Measurements from ENCODE around the gene ANXA10.

The ANXA10 gene

GRCh38 chr4:168092176-168092712 is at the start of gene ANXA10:
Gene ANXA10 (plus strand): TSS chr4:168092537. CDS start chr4:168092701, 164 bp downstream.
- Histone ChIP-seq H3K4me3 (no peak within 1 kb of the TSS), H3K27me3 (ENCODE audit: low read depth) (no peaks in the 10 kb centered on the region), H3K4me1 (no peaks in the 10 kb centered on the region), H3K36me3 (replicated peaks) (no peaks in the 10 kb centered on the region), H3K9me3 (no peaks in the 10 kb centered on the region)
- no peak for DNase-seq (ENCODE audit: low spot score in 2 of 2)
- in situ Hi-C loops (cut with MboI; ENCODE audit: low sequenced_read_pairs), result no loop called here

GRCh38 chr4:168045354-168045753 is 47.0 kb upstream of the ANXA10 start:
- Histone ChIP-seq H3K36me3 (replicated peaks) (no peaks in the 10 kb centered on the region), H3K9me3 (peaks cover 3% of the 10 kb centered on the region; the same call in 1 of the 2 replicates), H3K27me3 (ENCODE audit: low read depth) (no peaks in the 10 kb centered on the region), H3K4me3 (no peak overlapping the region), H3K4me1 (no peaks in the 10 kb centered on the region)
- in situ Hi-C loops (cut with MboI; ENCODE audit: low sequenced_read_pairs), result no loop called here
- no peak for DNase-seq (ENCODE audit: low spot score in 2 of 2)

GRCh38 chr4:168050002-168050401 is 42.3 kb upstream of the ANXA10 start:
- H3K36me3 ChIP-seq (replicated peaks), result no peaks in the 10 kb centered on the region
- H3K4me3 ChIP-seq, result no peak overlapping the region
- in situ Hi-C loops (cut with MboI; ENCODE audit: low sequenced_read_pairs), result no loop called here
- DNase-seq (ENCODE audit: low spot score in 2 of 2), result no peak
- no peaks in the 10 kb centered on the region for H3K27me3 ChIP-seq (ENCODE audit: low read depth)
- H3K4me1 ChIP-seq, result no peaks in the 10 kb centered on the region
- peaks cover 3% of the 10 kb centered on the region; the same call in 1 of the 2 replicates for H3K9me3 ChIP-seq

- H3K4me3 ChIP-seq, result no peak overlapping the region
- in situ Hi-C loops (cut with MboI; ENCODE audit: low sequenced_read_pairs), result no loop called here
- no peak for DNase-seq (ENCODE audit: low spot score in 2 of 2)
These were observed 40.8 kb upstream of the ANXA10 start for GRCh38 chr4:168051526-168051925.

GRCh38 chr4:168057412-168057811 is 34.9 kb upstream of the ANXA10 start:
- H3K27me3 ChIP-seq (ENCODE audit: low read depth), result no peaks in the 10 kb centered on the region
- H3K4me1 ChIP-seq, result no peaks in the 10 kb centered on the region
- no peak for DNase-seq (ENCODE audit: low spot score in 2 of 2)
- H3K4me3 ChIP-seq, result no peak overlapping the region
- no peaks in the 10 kb centered on the region for H3K9me3 ChIP-seq
- in situ Hi-C loops (cut with MboI; ENCODE audit: low sequenced_read_pairs), result no loop called here
- no peaks in the 10 kb centered on the region for H3K36me3 ChIP-seq (replicated peaks)

More at GRCh38 chr4:168051526-168051925, 40.8 kb upstream of the ANXA10 start:
- no peaks in the 10 kb centered on the region for H3K4me1 ChIP-seq
- H3K9me3 ChIP-seq, result peaks cover 3% of the 10 kb centered on the region; the same call in 1 of the 2 replicates
- H3K36me3 ChIP-seq (replicated peaks), result no peaks in the 10 kb centered on the region
- no peaks in the 10 kb centered on the region for H3K27me3 ChIP-seq (ENCODE audit: low read depth)

GRCh38 chr4:168059251-168059650 is 33.1 kb upstream of the ANXA10 start:
- in situ Hi-C loops (cut with MboI; ENCODE audit: low sequenced_read_pairs), result no loop called here
- no peak overlapping the region for H3K4me3 ChIP-seq
- H3K36me3 ChIP-seq (replicated peaks), result no peaks in the 10 kb centered on the region
- no peaks in the 10 kb centered on the region for H3K9me3 ChIP-seq
- no peaks in the 10 kb centered on the region for H3K27me3 ChIP-seq (ENCODE audit: low read depth)
- no peaks in the 10 kb centered on the region for H3K4me1 ChIP-seq
- DNase-seq (ENCODE audit: low spot score in 2 of 2), result no peak

- in situ Hi-C loops (cut with MboI; ENCODE audit: low sequenced_read_pairs), result no loop called here
- no peak for DNase-seq (ENCODE audit: low spot score in 2 of 2)
- H3K27me3 ChIP-seq (ENCODE audit: low read depth), result no peaks in the 10 kb centered on the region
- no peaks in the 10 kb centered on the region for H3K4me1 ChIP-seq
- H3K4me3 ChIP-seq, result no peak overlapping the region
- no peaks in the 10 kb centered on the region for H3K36me3 ChIP-seq (replicated peaks)
- no peaks in the 10 kb centered on the region for H3K9me3 ChIP-seq
These were observed 29.3 kb upstream of the ANXA10 start for GRCh38 chr4:168063031-168063430.

- Histone ChIP-seq H3K27me3 (ENCODE audit: low read depth) (no peaks in the 10 kb centered on the region), H3K4me3 (no peak overlapping the region), H3K4me1 (no peaks in the 10 kb centered on the region), H3K9me3 (no peaks in the 10 kb centered on the region), H3K36me3 (replicated peaks) (no peaks in the 10 kb centered on the region)
- in situ Hi-C loops (cut with MboI; ENCODE audit: low sequenced_read_pairs), result no loop called here
- no peak for DNase-seq (ENCODE audit: low spot score in 2 of 2)
These were observed 21.4 kb upstream of the ANXA10 start for GRCh38 chr4:168070903-168071302.

GRCh38 chr4:168071304-168071703 is 21.0 kb upstream of the ANXA10 start:
- Histone ChIP-seq H3K36me3 (replicated peaks) (no peaks in the 10 kb centered on the region), H3K4me1 (no peaks in the 10 kb centered on the region), H3K27me3 (ENCODE audit: low read depth) (no peaks in the 10 kb centered on the region), H3K4me3 (no peak overlapping the region), H3K9me3 (no peaks in the 10 kb centered on the region)
- no peak for DNase-seq (ENCODE audit: low spot score in 2 of 2)
- in situ Hi-C loops (cut with MboI; ENCODE audit: low sequenced_read_pairs), result no loop called here

- Histone ChIP-seq H3K4me1 (no peaks in the 10 kb centered on the region), H3K4me3 (no peak overlapping the region), H3K9me3 (no peaks in the 10 kb centered on the region), H3K36me3 (replicated peaks) (no peaks in the 10 kb centered on the region), H3K27me3 (ENCODE audit: low read depth) (0 out of 2 replicates have a peak, but pooled peaks cover 2% of the 10 kb centered on the region)
- DNase-seq (ENCODE audit: low spot score in 2 of 2), result no peak
- in situ Hi-C loops (cut with MboI; ENCODE audit: low sequenced_read_pairs), result no loop called here
These were observed 17.5 kb upstream of the ANXA10 start for GRCh38 chr4:168074861-168075260.

- H3K4me1 ChIP-seq, result no peaks in the 10 kb centered on the region
- H3K4me3 ChIP-seq, result no peak overlapping the region
- no peaks in the 10 kb centered on the region for H3K9me3 ChIP-seq
- in situ Hi-C loops (cut with MboI; ENCODE audit: low sequenced_read_pairs), result no loop called here
- H3K36me3 ChIP-seq (replicated peaks), result no peaks in the 10 kb centered on the region
- DNase-seq (ENCODE audit: low spot score in 2 of 2), result peak; percentile 50 to 84
- 0 out of 2 replicates have a peak, but pooled peaks cover 2% of the 10 kb centered on the region for H3K27me3 ChIP-seq (ENCODE audit: low read depth)
These were observed 15.2 kb upstream of the ANXA10 start for GRCh38 chr4:168076989-168077725.

GRCh38 chr4:168077726-168078239 is 14.6 kb upstream of the ANXA10 start:
- in situ Hi-C loops (cut with MboI; ENCODE audit: low sequenced_read_pairs), result no loop called here
- DNase-seq (ENCODE audit: low spot score in 2 of 2), result no peak

GRCh38 chr4:168082379-168082778 is 10.0 kb upstream of the ANXA10 start:
- in situ Hi-C loops (cut with MboI; ENCODE audit: low sequenced_read_pairs), result no loop called here
- no peaks in the 10 kb centered on the region for H3K36me3 ChIP-seq (replicated peaks)

More at GRCh38 chr4:168077726-168078239, 14.6 kb upstream of the ANXA10 start:
- 0 out of 2 replicates have a peak, but pooled peaks cover 2% of the 10 kb centered on the region for H3K27me3 ChIP-seq (ENCODE audit: low read depth)
- H3K9me3 ChIP-seq, result no peaks in the 10 kb centered on the region
- no peaks in the 10 kb centered on the region for H3K4me1 ChIP-seq
- H3K4me3 ChIP-seq, result no peak overlapping the region
- H3K36me3 ChIP-seq (replicated peaks), result no peaks in the 10 kb centered on the region

GRCh38 chr4:168095776-168096406 is 3.6 kb downstream of the ANXA10 start:
- in situ Hi-C loops (cut with MboI; ENCODE audit: low sequenced_read_pairs), result no loop called here
- DNase-seq (ENCODE audit: low spot score in 2 of 2), result no peak
- no peak overlapping the region for H3K4me3 ChIP-seq

More at GRCh38 chr4:168082379-168082778, 10.0 kb upstream of the ANXA10 start:
- H3K27me3 ChIP-seq (ENCODE audit: low read depth), result 0 out of 2 replicates have a peak, but pooled peaks cover 2% of the 10 kb centered on the region
- no peak for DNase-seq (ENCODE audit: low spot score in 2 of 2)
- H3K9me3 ChIP-seq, result no peaks in the 10 kb centered on the region
- H3K4me3 ChIP-seq, result no peak overlapping the region
- no peaks in the 10 kb centered on the region for H3K4me1 ChIP-seq

More at GRCh38 chr4:168095776-168096406, 3.6 kb downstream of the ANXA10 start:
- H3K27me3 ChIP-seq (ENCODE audit: low read depth), result no peaks in the 10 kb centered on the region
- H3K9me3 ChIP-seq, result no peaks in the 10 kb centered on the region
- no peaks in the 10 kb centered on the region for H3K36me3 ChIP-seq (replicated peaks)
- H3K4me1 ChIP-seq, result no peaks in the 10 kb centered on the region
